Myocyte (in vitro differentiated cells): ENCODE data around the gene MARCHF3. TPM values are rescaled to one million over a fixed set of nuclear protein-coding genes. Genes with fewer than 3 reads are reported as not detected.
"Not testable (repeated sequence)": the region's sequence is repeated elsewhere in the genome, so short reads cannot be mapped to it uniquely, and the experiment has no call there.

Source experiments
- DNase-seq: peaks from one replicate; pipeline ENCODE4 v3.0.0-alpha.2; 2012; ENCODE audit warnings: low read depth
- total RNA-seq: library from RNA; depleted of rRNA; stranded (reverse); fragments of >200 nt; gene quantifications from 2 replicates; pipeline ENCODE4 v1.2.3, GENCODE V29; 2014

The MARCHF3 gene
- total RNA-seq, 1 donor from 2014 or later, result 12.6 TPM

DNA sequence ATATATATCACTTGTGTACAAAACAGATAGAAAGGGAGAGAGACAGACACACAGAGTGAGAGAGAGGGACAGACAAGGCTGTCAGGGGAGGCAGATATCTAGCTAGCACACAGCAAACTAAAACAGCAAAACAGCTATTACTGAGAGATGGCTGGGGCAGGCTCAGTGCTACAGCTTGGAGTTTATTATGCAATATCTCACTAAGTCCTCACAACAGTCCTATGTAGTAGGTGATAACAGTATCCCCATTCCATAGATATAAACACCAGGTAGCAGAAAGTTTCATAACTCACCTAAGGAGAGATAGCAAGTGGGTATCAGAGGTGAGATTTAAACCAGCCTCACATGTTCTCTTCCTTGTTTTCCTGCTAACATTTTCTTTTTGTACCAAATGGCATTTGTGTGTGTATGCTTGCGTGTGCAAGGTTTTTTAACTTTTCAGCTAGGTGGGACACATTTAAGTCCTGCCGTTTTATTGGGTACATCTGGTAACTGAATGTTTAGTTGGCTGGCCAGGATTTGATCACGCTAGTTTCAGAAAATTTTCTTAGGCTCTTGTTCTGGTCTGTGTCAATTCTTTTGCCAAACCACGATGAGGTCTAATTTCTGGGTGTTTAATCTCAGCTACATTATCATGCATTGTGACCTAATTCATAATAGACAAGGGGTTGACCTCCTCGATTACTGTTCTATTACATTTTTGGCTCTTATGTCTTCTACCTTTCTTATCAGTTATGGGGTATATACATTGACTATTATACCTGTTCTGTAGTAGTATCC is 148.3 kb downstream of the MARCHF3 start:
- no peak for DNase-seq

- DNase-seq, result no peak
Measured at GRCh38 chr5:126878634-126879033, 151.7 kb downstream of the MARCHF3 start.

GRCh38 chr5:126878085-126878484 is 152.3 kb downstream of the MARCHF3 start:
- DNase-seq, result no peak

DNA sequence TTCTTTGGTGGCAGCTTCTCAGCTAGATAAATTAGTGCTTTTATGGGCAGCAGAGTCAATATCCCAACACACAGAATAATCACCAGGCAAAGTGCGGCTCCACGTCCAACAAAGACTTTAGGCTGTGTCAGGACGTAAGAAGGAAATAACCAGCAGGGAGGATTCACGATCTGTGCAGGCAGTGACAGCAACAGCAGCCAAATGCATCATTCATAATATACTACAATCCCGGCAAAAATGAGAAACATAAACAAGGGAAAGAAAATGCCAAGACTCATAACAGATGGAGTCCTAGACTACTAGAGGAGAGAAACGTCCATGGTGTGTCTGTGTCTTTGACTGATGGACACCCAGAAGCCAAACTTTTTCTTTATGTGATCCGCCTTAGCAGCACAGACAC is 152.8 kb downstream of the MARCHF3 start:
- no peak for DNase-seq

DNA sequence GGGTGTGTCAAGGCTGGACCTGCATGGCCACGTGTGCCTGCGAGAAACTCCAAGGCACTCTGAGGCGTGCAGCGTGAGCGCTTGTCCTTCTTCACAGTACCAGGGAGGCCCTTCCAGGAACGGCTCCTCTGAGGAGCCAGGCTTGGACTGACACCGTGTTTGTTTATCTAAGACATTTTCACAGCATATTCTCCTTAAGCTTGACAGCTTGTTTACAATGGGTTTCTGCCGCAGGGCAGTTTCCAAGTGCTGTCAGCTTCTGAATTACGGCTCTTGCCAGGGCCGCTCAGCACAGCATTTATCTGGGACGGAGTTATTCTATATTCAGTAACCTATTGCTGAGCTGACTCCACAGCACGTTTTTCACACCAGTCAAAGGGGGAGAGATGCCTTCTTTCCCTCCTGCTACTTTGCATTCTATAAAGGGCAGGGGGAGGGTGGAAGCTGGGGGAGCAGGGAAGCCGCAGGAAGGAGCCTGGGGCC is 155.0 kb downstream of the MARCHF3 start:
- DNase-seq, result no peak

GRCh38 chr5:126872561-126873354 is 157.6 kb downstream of the MARCHF3 start:
- DNase-seq, result no peak

DNA sequence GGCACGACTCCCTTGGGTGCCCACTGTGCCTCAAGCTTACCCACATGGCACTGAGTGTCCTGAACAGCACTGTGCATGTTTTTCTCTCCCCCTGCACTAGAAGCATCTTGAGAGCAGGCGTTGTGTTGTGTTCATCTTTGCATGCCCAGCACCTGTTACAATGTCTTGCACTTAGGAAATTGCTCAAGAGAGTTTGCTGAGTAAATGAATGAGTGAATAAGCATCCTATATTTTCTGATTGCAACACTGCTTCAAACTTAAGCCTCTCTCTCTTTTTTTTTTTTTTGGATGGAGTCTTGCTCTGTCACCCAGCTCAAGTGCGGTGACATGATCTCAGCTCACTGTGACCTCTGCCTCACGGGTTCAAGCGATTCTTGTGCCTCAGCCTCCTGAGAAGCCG is 158.9 kb downstream of the MARCHF3 start:
- DNase-seq, result no peak

DNA sequence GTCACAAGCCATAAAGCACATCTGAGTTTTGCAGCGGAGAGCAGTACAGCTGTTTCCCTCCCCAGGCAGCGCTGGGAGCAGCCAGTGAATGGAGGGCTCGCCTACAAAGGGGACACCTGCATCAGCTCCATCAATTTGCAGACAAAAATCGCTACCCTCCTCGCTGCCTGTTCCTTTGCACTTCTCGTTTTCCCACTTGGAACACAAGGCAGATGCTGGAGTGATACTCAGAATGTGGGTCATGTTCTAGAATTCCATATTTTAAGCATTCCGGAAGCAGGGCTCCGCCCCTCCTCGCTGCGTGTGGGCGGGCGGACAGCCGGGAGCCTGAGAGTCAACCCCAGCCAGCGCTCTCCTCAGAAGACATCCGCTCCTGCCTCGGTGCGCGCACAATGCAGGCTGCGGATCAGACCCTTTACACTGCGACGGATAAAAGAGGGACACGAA is 161.3 kb downstream of the MARCHF3 start:
- no peak for DNase-seq

DNA sequence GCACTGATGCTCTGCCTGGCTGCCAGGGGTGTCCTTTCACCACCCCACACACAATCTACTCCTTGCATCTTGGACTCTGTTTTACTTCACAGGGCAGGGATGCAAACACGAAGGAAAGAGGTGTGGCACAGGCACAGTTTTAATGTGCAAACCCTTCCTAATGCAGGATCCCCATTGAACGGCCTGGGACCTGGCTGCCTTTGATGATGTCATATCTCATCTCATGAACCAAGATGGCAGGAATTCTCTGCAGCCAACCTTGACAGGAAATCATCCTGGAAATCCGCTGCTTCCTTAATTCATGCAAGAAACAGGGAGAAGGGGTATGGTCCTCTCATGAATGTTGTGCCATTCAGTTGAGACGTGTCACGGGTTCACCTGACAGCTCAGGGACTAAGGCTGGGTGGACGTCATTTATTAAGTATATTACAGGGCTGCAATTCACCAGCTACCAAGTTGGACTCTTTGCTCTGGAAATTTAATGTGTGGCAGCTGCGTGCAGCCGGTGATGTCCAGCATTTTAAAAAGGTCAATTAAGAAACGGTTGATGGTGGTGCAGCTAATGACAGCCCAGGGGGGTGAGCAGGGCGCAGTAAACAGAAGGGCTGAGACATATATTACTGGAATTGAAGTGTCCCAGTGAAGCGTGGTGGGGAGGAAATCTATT is 161.9 kb downstream of the MARCHF3 start:
- no peak for DNase-seq

DNA sequence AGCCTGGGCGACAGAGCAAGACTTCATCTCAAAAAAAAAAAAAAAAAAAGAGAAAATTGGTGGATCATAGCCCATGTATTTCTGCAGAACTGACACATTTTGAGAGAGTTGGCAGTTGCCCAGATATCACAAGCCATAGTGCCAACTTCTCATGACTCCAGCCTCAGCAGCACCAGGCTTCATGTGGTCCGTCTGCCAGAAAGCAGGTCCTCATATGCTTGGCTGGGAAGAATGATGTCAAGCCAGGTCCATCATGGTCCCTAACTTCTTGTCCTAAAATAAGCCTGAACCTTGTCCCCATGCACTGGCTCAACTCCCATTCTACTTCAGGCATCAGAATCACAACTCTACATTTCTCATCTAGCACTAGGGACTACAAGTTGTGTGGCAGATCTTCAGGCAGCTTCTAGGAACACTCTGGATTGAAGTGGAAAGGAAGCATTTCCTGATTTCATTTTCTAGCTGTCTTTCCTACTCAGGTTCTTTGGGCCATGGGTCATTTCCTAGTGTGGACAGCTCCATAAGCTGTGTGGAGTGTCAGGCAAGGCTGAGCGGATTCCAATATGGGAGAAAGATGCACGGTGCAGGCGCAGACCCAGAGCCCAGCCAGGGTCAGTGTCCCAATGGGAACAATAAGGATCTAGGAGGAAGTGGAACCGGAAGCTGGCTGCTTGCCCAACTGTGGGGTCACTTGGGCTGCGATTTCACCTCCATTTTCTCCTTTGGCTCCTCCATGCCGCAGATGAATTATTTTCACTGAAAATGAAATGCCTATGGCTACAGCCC is 163.3 kb downstream of the MARCHF3 start:
- no peak for DNase-seq

GRCh38 chr5:126865299-126865698 is 165.1 kb downstream of the MARCHF3 start:
- peak; percentile 56 for DNase-seq

DNA sequence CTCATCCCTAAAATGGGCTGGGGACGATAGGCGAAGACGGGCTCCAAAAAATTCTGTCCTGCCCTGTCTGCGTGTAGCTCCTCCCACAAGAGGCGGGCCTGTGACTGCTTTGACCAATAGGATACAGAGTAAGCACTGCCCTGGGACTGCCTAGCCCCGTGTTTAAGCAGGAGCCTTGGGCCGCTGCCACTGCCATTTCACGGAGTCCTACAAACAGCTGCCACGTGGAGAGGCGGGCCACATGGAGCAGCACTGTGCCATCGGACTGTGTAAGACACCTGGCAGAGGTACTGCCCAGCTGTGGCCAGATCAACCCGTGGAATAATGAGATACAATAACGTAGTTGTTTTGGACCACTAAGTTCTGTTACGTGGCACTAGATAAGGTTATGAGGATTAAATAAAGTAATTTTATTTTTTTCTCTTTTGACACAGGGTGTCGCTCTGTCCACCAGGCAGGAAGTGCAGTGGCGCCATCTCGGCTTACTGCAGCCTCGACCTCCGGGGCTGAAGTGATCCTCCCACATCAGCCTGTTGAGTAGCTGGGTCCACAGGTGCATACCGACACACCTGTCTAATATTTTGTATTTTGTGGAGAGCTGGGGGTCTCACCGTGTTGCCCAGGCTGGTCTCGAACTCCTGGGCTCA is 166.2 kb downstream of the MARCHF3 start:
- no peak for DNase-seq

GRCh38 chr5:126863402-126863801 is 167.0 kb downstream of the MARCHF3 start:
- DNase-seq, result no peak

DNA sequence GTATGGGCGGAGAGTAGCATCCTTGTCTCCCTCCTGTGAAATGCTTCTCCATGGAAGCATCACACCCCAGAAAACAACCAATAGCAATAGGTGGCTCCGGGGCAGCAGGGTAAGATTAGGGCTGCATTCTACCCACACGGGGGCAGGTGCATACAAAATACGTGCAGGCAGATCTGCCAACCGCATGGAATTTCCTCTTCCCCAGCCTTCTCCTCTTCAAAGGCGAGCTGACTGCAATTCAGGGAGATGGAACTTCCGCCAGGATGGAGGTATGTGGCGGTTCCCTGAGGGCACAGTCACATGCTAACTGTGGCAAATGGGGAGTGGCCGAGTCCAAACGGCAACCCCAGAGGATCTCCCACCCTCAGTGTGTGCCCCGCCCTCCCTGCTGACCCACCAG is 171.9 kb downstream of the MARCHF3 start:
- DNase-seq, result no peak

GRCh38 chr5:126857472-126858410 is 172.6 kb downstream of the MARCHF3 start:
- DNase-seq, result no peak

DNA sequence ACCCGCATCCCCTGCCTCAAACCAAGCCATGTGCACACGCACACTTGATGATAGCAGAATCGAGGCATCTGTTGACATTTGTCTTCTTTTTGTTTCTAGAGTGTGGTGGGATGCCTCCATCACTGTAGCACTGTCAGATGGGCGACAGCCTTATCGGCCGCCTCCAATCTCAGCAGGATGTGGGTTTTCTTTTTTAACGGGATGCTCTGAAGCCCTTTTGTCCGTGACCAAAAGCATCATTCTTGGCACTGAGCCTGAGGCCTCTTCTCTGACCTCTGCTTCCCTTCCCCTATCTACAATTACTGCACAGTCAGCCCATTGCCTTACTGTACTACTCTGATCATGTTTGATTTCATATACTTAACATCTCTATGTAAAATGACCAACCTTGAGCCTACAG is 175.1 kb downstream of the MARCHF3 start:
- no peak for DNase-seq

DNA sequence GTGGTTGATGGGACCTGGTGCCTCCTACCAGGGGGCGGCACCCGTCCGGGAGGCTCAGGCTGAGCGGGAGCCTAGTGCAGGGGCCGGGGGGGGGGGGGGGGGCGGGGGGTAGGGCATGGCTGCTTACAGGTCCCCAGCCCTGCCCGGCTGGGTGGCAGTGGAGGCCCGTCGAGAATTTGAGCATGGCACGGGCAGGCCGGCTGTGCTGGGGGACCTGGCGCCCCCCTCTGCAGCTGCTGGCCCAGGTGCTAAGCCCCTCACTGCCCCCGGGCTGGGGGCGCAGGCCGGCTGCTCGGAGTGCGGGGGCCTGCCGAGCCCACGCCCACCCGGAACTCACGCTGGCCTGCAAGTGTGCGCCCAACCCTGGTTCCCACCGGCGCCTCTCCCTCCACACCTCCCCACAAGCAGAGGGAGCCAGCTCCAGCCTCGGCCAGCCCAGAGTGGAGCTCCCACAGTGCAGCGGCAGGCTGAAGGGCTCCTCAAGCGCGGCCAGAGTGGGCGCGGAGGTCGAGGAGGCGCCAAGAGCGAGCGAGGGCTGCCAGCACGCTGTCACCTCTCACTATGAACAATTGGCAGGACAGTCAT is 175.7 kb downstream of the MARCHF3 start:
- DNase-seq, result no peak

- DNase-seq, result not testable (repeated sequence)
Measured at GRCh38 chr5:126853541-126854307, 176.6 kb downstream of the MARCHF3 start.
